ENCODE measurements around the gene SDHAF3.

- TF ChIP-seq EZH2 (IDR thresholded peaks at IDR 0.05; ENCODE audit: borderline replicate concordance, low read depth, low read length, severe bottlenecking) = no peak
- no peak for TF ChIP-seq CTCF (IDR thresholded peaks at IDR 0.05; ENCODE audit: extremely low read depth in 1 of 2, insufficient read depth in 1 of 2, low read depth in 1 of 2, low read length in 2 of 2)
- TF ChIP-seq POLR2AphosphoS5 (IDR thresholded peaks at IDR 0.05; ENCODE audit: insufficient read depth, low read depth, low read length) = no peak
- no peak for TF ChIP-seq POLR2A (IDR thresholded peaks at IDR 0.05; ENCODE audit: low read depth, low read length)
- no peak for TF ChIP-seq JUN (IDR thresholded peaks at IDR 0.05; ENCODE audit: borderline replicate concordance, insufficient read depth, insufficient read length, low read depth)
Observed at GRCh38 chr7:97107192-97107800, 10.2 kb upstream of the SDHAF3 start.

All from endothelial cell of umbilical vein (primary cell).